ENCODE results near the gene MARS1.

DNA sequence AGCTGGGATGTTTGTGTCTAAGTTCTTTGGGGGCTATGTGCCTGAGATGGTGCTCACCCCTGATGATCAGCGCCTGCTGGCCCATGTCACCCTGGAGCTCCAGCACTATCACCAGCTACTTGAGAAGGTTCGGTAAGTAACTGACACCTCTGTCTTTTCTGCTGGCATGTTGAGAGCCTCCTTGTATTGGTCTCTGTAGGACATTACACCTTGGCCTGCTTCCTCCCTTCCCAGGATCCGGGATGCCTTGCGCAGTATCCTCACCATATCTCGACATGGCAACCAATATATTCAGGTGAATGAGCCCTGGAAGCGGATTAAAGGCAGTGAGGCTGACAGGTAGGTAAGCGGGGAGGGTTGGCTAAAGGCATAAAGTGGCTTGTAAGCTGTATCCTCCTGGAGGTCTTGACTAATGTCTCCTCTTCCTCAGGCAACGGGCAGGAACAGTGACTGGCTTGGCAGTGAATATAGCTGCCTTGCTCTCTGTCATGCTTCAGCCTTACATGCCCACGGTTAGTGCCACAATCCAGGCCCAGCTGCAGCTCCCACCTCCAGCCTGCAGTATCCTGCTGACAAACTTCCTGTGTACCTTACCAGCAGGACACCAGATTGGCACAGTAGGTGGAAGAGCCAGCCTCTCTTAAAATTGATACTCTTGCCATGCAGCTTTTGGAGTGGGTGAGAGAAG, 27.0 kb downstream of the MARS1 start:
- TF ChIP-seq, protein P1, sequence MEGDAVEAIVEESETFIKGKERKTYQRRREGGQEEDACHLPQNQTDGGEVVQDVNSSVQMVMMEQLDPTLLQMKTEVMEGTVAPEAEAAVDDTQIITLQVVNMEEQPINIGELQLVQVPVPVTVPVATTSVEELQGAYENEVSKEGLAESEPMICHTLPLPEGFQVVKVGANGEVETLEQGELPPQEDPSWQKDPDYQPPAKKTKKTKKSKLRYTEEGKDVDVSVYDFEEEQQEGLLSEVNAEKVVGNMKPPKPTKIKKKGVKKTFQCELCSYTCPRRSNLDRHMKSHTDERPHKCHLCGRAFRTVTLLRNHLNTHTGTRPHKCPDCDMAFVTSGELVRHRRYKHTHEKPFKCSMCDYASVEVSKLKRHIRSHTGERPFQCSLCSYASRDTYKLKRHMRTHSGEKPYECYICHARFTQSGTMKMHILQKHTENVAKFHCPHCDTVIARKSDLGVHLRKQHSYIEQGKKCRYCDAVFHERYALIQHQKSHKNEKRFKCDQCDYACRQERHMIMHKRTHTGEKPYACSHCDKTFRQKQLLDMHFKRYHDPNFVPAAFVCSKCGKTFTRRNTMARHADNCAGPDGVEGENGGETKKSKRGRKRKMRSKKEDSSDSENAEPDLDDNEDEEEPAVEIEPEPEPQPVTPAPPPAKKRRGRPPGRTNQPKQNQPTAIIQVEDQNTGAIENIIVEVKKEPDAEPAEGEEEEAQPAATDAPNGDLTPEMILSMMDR (conservative IDR thresholded peaks at IDR 0.05; ENCODE audit: low read depth in 2 of 2), result no peak
- TF ChIP-seq POLR2AphosphoS5 (IDR thresholded peaks at IDR 0.05; ENCODE audit: low read depth), result no peak
- no peak for TF ChIP-seq EZH2 (IDR thresholded peaks at IDR 0.05; ENCODE audit: low read depth, unreplicated experiment)
- TF ChIP-seq, protein P2, sequence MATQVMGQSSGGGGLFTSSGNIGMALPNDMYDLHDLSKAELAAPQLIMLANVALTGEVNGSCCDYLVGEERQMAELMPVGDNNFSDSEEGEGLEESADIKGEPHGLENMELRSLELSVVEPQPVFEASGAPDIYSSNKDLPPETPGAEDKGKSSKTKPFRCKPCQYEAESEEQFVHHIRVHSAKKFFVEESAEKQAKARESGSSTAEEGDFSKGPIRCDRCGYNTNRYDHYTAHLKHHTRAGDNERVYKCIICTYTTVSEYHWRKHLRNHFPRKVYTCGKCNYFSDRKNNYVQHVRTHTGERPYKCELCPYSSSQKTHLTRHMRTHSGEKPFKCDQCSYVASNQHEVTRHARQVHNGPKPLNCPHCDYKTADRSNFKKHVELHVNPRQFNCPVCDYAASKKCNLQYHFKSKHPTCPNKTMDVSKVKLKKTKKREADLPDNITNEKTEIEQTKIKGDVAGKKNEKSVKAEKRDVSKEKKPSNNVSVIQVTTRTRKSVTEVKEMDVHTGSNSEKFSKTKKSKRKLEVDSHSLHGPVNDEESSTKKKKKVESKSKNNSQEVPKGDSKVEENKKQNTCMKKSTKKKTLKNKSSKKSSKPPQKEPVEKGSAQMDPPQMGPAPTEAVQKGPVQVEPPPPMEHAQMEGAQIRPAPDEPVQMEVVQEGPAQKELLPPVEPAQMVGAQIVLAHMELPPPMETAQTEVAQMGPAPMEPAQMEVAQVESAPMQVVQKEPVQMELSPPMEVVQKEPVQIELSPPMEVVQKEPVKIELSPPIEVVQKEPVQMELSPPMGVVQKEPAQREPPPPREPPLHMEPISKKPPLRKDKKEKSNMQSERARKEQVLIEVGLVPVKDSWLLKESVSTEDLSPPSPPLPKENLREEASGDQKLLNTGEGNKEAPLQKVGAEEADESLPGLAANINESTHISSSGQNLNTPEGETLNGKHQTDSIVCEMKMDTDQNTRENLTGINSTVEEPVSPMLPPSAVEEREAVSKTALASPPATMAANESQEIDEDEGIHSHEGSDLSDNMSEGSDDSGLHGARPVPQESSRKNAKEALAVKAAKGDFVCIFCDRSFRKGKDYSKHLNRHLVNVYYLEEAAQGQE (IDR thresholded peaks at IDR 0.05; ENCODE audit: unreplicated experiment), result no peak

All from GM23338 (cell line).